ENCODE measurements around the gene APOL5.

DNA sequence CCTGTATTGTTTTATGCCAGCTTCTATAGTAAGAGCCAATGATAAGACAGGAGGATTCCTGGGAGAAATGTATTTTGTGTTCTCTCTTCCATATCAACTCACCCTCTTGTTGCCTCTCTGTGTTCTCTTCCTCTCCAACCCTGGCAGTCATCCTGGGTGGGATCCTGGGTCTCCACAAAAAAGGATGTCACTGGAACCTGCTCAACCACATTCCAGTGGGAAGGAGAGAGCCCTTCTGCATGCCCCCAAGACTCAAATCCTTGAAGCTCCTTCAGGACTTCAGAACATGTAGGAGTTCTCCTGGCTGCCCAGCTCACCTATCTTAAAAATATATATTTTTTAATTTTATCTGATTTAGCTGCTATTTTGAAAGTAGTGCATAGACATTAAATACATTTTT is 43.3 kb upstream of the APOL5 start:
- TF ChIP-seq POLR2A (IDR thresholded peaks at IDR 0.05) = no peak
- TF ChIP-seq, protein P1, sequence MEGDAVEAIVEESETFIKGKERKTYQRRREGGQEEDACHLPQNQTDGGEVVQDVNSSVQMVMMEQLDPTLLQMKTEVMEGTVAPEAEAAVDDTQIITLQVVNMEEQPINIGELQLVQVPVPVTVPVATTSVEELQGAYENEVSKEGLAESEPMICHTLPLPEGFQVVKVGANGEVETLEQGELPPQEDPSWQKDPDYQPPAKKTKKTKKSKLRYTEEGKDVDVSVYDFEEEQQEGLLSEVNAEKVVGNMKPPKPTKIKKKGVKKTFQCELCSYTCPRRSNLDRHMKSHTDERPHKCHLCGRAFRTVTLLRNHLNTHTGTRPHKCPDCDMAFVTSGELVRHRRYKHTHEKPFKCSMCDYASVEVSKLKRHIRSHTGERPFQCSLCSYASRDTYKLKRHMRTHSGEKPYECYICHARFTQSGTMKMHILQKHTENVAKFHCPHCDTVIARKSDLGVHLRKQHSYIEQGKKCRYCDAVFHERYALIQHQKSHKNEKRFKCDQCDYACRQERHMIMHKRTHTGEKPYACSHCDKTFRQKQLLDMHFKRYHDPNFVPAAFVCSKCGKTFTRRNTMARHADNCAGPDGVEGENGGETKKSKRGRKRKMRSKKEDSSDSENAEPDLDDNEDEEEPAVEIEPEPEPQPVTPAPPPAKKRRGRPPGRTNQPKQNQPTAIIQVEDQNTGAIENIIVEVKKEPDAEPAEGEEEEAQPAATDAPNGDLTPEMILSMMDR (IDR thresholded peaks at IDR 0.05) = no peak
